K562 (cell line): ENCODE measurements around the gene BCAN. TPM values are rescaled to one million over a fixed set of nuclear protein-coding genes. Genes with fewer than 3 reads are reported as not detected.

Experiments
- CBX3 ChIP-seq, 2 experiments: IDR thresholded peaks; 1 replicate in 1 of 2; 2 replicates in 1 of 2; pipeline ENCODE4 v1.6.1; 2012; ENCODE audit warnings: inconsistent platforms in 2 of 2, low read length in 2 of 2, borderline replicate concordance in 1 of 2, control low read depth in 1 of 2
- CBX5 ChIP-seq: IDR thresholded peaks from 2 replicates; pipeline ENCODE4 v1.6.1; 2014; ENCODE audit warnings: low read depth, borderline replicate concordance
- CSDE1 ChIP-seq, 2 experiments: fragments of 450-650 bp; IDR thresholded peaks; 2 replicates each; pipeline ENCODE4 v1.6.1; 2016; ENCODE audit warnings: mild to moderate bottlenecking in 1 of 2
- ELF2 ChIP-seq: fragments of 250-450 bp; sonication (Bioruptor Pico); IDR thresholded peaks from 2 replicates; pipeline ENCODE4 v1.5.0; 2021; ENCODE audit warnings: mild to moderate bottlenecking
- IFI16 ChIP-seq: fragments of 250-450 bp; sonication (Bioruptor Pico); IDR thresholded peaks from 2 replicates; pipeline ENCODE4 v2.1.2; 2022; ENCODE audit warnings: mild to moderate bottlenecking, inconsistent platforms
- KLF1 ChIP-seq: fragments of 450-650 bp; IDR thresholded peaks from 2 replicates; pipeline ENCODE4 v1.6.1; 2016; ENCODE audit warnings: missing genetic modification characterization, missing compliant biosample characterization
- MIER1 ChIP-seq: fragments of 450-650 bp; IDR thresholded peaks from 2 replicates; pipeline ENCODE4 v1.6.1; 2016; ENCODE audit warnings: antibody characterized with exemption, mild to moderate bottlenecking, low read depth
- POLR3G ChIP-seq: IDR thresholded peaks from 2 replicates; pipeline ENCODE4 v1.6.1; 2011; ENCODE audit not compliant: insufficient read length, insufficient replicate concordance; ENCODE audit errors: extremely low read depth
- RAD51 ChIP-seq: fragments of 450-650 bp; IDR thresholded peaks from 2 replicates; pipeline ENCODE4 v1.7.1; 2016; ENCODE audit warnings: low read depth, mild to moderate bottlenecking, borderline replicate concordance
- RBM25 ChIP-seq: fragments of 200-400 bp; formaldehyde crosslinking; IDR thresholded peaks from 2 replicates; pipeline ENCODE4 v1.6.1; 2018; ENCODE audit warnings: low read length, low read depth, moderate library complexity; ENCODE audit not compliant: severe bottlenecking
- SMAD1 ChIP-seq: fragments of 150-350 bp; IDR thresholded peaks from 2 replicates; pipeline ENCODE4 v1.6.1; 2014; ENCODE audit warnings: low read length, low read depth; ENCODE audit not compliant: partially characterized antibody
- SMARCE1 ChIP-seq: fragments of 450-650 bp; IDR thresholded peaks from 2 replicates; pipeline ENCODE4 v1.7.1; 2016; ENCODE audit warnings: mild to moderate bottlenecking
- SUPT5H ChIP-seq: fragments of 450-650 bp; IDR thresholded peaks from 2 replicates; pipeline ENCODE4 v1.6.1; 2016
- ZNF146 ChIP-seq: IDR thresholded peaks from one replicate; pipeline ENCODE4 v1.6.1; 2018; ENCODE audit warnings: missing compliant biosample characterization; ENCODE audit not compliant: unreplicated experiment
- ZNF184 ChIP-seq: sonication (generic); formaldehyde crosslinking; IDR thresholded peaks from 2 replicates; pipeline ENCODE4 v1.5.0; 2020; ENCODE audit warnings: missing genetic modification reagents
- ZNF764 ChIP-seq: fragments of 250-450 bp; sonication (Bioruptor Pico); IDR thresholded peaks from 2 replicates; pipeline ENCODE4 v1.4.0; 2020; ENCODE audit warnings: low read depth, mild to moderate bottlenecking, moderate library complexity
- polyA plus RNA-seq, 8 experiments: library from polyadenylated mRNA; depleted of rRNA in 4 of 8; stranded (reverse) in 5 of 8; unstranded in 3 of 8; fragments of >200 nt; fragmentation: Nextera tagmentation in 2 of 8; fragmentation: Illumina TruSeq in 1 of 8; extraction: Ambion mirVana in 2 of 8; extraction: Trizol in 1 of 8; gene quantifications; 2 replicates each; pipeline versions ENCODE4 v1.2.1 to v1.2.3, GENCODE V29; 2011 to 2014; ENCODE audit warnings: inconsistent platforms in 1 of 8, missing spikeins in 1 of 8
- total RNA-seq, 7 experiments: library from RNA; depleted of rRNA in 6 of 7; stranded (reverse); fragments of >200 nt in 6 of 7; fragmentation: Illumina TruSeq in 2 of 7; extraction: Trizol in 2 of 7; gene quantifications; 2 replicates each; pipeline versions ENCODE4 v1.2.1 to v1.2.3, GENCODE V29; 2011 to 2021; ENCODE audit warnings: low replicate concordance in 1 of 7
- TF ChIP-seq, protein P1 (sequence below), 3 experiments: fragments of 200-800 bp in 1 of 3; fragments of 250-450 bp in 1 of 3; fragments of 450-650 bp in 1 of 3; sonication (Bioruptor Pico) in 1 of 3; sonication (Bioruptor generic) in 1 of 3; formaldehyde crosslinking in 1 of 3; IDR thresholded peaks; 2 replicates each; pipeline versions ENCODE4 v1.6.1 to v1.8.0; 2016 to 2022; ENCODE audit warnings: mild to moderate bottlenecking in 2 of 3, missing genetic modification characterization in 2 of 3, missing compliant biosample characterization in 1 of 3, moderate library complexity in 1 of 3
- TF ChIP-seq, protein P2 (sequence below): fragments of 250-450 bp; sonication (Bioruptor Pico); IDR thresholded peaks from 2 replicates; pipeline ENCODE4 v1.8.0; 2021; ENCODE audit warnings: moderate library complexity, mild to moderate bottlenecking, inconsistent platforms
- TF ChIP-seq, protein P3 (sequence below): sonication (generic); formaldehyde crosslinking; IDR thresholded peaks from 2 replicates; pipeline ENCODE4 v1.8.1; 2023; ENCODE audit warnings: mild to moderate bottlenecking, missing genetic modification reagents
- TF ChIP-seq, protein P4 (sequence below): fragments of 450-650 bp; formaldehyde crosslinking; IDR thresholded peaks from 2 replicates; pipeline ENCODE4 v1.4.0; 2020; ENCODE audit warnings: mild to moderate bottlenecking, moderate library complexity
- TF ChIP-seq, protein P5 (sequence below): IDR thresholded peaks from 2 replicates; pipeline ENCODE4 v1.6.1; 2012; ENCODE audit warnings: low read depth, low read length, improper control_type of control experiment, borderline replicate concordance

The BCAN gene
- total and polyA plus RNA-seq, 9 of the 15 experiments (the other 6 are each of a cell fraction or from before 2014, with no cell fraction given): 0.04 to 0.33 (median 0.14) TPM; not detected in 5

DNA sequence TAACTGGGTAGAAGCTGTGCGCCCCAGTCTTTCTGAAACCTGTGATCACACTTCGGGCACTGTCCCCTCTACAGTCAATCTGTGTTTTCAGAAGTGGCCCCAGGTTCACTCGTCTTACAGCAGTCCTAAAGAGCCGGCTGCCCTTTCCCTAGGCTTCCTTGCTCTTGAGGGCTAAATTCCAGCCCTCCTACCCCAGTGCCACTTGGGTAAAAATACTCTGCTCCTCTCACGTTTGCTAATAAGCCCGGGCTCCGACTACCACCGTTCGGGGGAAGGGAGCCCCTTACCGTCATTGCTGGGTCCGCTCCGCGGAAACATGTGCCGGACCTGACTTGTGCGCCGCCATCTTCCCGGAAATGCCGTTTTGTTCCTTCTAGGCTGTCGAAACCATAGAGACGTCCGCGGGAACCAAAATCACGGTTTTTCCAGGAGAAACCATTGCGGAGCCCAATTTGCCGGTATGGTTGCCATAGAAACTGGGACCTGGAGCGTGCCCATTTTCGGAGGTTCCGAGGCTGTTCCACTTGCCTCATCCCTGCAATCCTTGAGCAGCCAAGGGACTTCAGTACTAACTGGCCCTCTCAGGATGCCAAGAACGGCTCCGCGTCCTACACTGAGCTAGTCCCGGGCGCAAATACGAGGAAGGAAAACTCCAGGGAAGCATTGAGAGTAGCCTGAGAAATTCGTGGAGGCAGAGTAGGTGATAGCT is 40.6 kb upstream of the BCAN start, which contains the start of gene GPATCH4 (continued):
- TF ChIP-seq, protein P1, sequence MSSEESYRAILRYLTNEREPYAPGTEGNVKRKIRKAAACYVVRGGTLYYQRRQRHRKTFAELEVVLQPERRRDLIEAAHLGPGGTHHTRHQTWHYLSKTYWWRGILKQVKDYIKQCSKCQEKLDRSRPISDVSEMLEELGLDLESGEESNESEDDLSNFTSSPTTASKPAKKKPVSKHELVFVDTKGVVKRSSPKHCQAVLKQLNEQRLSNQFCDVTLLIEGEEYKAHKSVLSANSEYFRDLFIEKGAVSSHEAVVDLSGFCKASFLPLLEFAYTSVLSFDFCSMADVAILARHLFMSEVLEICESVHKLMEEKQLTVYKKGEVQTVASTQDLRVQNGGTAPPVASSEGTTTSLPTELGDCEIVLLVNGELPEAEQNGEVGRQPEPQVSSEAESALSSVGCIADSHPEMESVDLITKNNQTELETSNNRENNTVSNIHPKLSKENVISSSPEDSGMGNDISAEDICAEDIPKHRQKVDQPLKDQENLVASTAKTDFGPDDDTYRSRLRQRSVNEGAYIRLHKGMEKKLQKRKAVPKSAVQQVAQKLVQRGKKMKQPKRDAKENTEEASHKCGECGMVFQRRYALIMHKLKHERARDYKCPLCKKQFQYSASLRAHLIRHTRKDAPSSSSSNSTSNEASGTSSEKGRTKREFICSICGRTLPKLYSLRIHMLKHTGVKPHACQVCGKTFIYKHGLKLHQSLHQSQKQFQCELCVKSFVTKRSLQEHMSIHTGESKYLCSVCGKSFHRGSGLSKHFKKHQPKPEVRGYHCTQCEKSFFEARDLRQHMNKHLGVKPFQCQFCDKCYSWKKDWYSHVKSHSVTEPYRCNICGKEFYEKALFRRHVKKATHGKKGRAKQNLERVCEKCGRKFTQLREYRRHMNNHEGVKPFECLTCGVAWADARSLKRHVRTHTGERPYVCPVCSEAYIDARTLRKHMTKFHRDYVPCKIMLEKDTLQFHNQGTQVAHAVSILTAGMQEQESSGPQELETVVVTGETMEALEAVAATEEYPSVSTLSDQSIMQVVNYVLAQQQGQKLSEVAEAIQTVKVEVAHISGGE (CRISPR knock-in tag; IDR thresholded peaks at IDR 0.05): peak in 1 of 3 experiments; percentile 56; a peak in 1 of 6 replicates
- TF ChIP-seq POLR3G (no peak), IFI16 (CRISPR knock-in tag) (no peak), ELF2 (CRISPR knock-in tag) (peak; percentile 96), CSDE1 (IDR thresholded peaks at IDR 0.05) (no peak; a peak in 1 of 4 replicates), RAD51 (no peak), CBX5 (no peak), KLF1 (tag) (no peak), RBM25 (no peak), SUPT5H (peak; percentile 85), SMAD1 (no peak), SMARCE1 (no peak), ZNF764 (no peak), CBX3 (IDR thresholded peaks at IDR 0.05; ENCODE audit: borderline replicate concordance in 1 of 2, low read length in 2 of 2) (0 out of 3 replicates have a peak, but pooled peaks of 1 of the 2 experiments have one; percentile 20), ZNF184 (CRISPR knock-in tag) (no peak), ZNF146 (no peak), MIER1 (no peak)
- TF ChIP-seq, protein P2, sequence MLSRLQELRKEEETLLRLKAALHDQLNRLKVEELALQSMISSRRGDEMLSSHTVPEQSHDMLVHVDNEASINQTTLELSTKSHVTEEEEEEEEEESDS (CRISPR knock-in tag): no peak
- TF ChIP-seq, protein P3, sequence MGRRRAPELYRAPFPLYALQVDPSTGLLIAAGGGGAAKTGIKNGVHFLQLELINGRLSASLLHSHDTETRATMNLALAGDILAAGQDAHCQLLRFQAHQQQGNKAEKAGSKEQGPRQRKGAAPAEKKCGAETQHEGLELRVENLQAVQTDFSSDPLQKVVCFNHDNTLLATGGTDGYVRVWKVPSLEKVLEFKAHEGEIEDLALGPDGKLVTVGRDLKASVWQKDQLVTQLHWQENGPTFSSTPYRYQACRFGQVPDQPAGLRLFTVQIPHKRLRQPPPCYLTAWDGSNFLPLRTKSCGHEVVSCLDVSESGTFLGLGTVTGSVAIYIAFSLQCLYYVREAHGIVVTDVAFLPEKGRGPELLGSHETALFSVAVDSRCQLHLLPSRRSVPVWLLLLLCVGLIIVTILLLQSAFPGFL (CRISPR knock-in tag): 0 out of 2 replicates have a peak, but pooled peaks have one; percentile 48
- TF ChIP-seq, protein P4, sequence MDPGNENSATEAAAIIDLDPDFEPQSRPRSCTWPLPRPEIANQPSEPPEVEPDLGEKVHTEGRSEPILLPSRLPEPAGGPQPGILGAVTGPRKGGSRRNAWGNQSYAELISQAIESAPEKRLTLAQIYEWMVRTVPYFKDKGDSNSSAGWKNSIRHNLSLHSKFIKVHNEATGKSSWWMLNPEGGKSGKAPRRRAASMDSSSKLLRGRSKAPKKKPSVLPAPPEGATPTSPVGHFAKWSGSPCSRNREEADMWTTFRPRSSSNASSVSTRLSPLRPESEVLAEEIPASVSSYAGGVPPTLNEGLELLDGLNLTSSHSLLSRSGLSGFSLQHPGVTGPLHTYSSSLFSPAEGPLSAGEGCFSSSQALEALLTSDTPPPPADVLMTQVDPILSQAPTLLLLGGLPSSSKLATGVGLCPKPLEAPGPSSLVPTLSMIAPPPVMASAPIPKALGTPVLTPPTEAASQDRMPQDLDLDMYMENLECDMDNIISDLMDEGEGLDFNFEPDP (CRISPR knock-in tag): no peak
- TF ChIP-seq, protein P5, sequence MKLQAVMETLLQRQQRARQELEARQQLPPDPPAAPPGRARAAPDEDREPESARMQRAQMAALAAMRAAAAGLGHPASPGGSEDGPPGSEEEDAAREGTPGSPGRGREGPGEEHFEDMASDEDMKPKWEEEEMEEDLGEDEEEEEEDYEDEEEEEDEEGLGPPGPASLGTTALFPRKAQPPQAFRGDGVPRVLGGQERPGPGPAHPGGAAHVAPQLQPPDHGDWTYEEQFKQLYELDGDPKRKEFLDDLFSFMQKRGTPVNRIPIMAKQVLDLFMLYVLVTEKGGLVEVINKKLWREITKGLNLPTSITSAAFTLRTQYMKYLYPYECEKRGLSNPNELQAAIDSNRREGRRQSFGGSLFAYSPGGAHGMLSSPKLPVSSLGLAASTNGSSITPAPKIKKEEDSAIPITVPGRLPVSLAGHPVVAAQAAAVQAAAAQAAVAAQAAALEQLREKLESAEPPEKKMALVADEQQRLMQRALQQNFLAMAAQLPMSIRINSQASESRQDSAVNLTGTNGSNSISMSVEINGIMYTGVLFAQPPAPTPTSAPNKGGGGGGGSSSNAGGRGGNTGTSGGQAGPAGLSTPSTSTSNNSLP: no peak
